Measurements from ENCODE around the gene CYP46A1.

The CYP46A1 gene

DNA sequence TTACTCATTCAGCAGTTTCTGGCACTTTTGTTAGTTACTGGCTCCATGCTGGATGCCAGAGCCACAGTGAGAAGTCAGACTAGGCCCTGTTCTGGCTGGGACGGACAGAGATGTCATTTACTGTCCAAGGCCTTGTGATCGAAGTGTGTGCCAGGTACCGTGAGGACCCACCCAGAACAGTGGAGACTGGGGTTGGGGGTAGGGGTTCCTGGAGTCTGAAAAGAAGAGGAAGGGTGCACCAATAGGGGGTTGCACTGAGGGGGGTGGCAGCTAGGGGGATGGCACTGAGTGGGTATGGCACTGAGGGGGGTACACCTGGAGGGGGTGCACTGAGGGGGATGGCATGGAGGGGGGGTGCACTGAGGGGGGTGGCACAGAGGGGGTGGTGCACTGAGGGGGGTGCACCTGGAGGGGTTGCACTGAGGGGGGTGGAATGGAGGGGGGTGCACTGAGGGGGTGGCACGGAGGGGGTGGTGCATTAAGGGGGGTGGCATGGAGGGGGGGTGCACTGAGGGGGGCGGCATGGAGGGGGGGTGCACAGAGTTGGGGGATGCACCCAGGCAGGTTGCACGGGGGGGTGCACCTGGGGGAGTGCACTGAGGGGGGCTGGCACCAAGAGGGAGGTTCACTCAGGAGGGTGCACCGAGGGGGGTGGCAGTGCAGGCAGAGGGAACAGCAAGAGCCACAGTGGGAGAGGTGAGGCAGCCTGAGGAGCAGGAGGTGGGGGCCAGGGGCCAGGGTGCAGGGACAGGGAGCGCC, 10.6 kb upstream of the CYP46A1 start:
- DNase-seq (ENCODE audit: low read depth in 2 of 2) = no peak

DNA sequence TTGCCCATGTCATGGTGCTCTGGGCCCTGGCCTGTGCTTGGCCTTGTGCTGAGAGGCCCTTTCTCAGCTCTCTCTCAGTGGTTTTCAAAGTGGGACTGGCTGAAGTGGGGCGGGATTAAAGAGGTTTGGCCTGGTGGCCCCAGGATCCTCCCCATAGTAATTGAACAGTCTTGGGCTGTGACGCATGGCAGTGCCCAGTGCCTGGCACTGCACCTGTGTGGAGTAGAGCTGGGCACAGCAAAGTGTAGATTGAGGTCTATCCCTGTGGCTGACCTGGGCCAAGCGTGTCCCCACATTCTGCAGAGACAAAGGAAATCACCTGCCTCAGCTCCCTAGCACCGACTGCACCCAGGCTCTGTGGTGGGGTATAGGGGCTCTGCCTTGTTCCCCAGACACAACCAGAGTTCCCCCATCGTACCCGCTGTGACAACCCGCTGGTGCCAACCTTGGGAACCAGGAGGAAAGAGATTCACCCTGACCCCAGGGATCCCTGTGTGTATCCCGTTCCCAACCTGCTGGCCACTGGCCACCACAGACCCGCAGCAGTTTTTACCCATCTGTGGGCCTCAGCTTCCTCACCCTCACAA, 9.9 kb upstream of the CYP46A1 start:
- no peak for DNase-seq (ENCODE audit: low read depth in 2 of 2)

GRCh38 chr14:99674776-99675381, 9.2 kb upstream of the CYP46A1 start:
- no peak for DNase-seq (ENCODE audit: low read depth in 2 of 2)

- DNase-seq (ENCODE audit: low read depth in 2 of 2) = no peak
These were observed 8.7 kb upstream of the CYP46A1 start for GRCh38 chr14:99675382-99675835.

- no peak for DNase-seq (ENCODE audit: low read depth in 2 of 2)
These were observed 8.1 kb upstream of the CYP46A1 start for GRCh38 chr14:99675951-99676350.

DNA sequence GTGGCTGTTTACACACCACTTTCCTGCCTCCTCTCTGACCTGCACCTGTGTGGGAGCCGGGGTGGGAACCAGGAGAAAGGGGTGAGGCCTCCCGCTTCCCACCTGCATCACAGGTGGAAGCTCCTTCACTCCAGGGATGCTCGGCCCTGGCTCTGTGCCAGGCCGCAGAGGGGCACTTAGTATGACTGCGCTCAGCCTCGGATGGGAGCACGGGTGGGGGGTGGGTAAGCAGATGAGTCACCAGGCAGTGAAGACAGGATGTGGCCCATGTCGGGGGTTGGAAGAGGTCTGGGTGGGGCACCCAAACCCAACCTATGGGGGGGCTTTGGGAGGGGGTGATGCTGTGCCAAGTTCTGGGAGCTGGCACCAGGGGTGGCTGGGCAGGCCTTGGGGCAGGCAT, 7.4 kb upstream of the CYP46A1 start:
- DNase-seq (ENCODE audit: low read depth in 2 of 2) = no peak

DNA sequence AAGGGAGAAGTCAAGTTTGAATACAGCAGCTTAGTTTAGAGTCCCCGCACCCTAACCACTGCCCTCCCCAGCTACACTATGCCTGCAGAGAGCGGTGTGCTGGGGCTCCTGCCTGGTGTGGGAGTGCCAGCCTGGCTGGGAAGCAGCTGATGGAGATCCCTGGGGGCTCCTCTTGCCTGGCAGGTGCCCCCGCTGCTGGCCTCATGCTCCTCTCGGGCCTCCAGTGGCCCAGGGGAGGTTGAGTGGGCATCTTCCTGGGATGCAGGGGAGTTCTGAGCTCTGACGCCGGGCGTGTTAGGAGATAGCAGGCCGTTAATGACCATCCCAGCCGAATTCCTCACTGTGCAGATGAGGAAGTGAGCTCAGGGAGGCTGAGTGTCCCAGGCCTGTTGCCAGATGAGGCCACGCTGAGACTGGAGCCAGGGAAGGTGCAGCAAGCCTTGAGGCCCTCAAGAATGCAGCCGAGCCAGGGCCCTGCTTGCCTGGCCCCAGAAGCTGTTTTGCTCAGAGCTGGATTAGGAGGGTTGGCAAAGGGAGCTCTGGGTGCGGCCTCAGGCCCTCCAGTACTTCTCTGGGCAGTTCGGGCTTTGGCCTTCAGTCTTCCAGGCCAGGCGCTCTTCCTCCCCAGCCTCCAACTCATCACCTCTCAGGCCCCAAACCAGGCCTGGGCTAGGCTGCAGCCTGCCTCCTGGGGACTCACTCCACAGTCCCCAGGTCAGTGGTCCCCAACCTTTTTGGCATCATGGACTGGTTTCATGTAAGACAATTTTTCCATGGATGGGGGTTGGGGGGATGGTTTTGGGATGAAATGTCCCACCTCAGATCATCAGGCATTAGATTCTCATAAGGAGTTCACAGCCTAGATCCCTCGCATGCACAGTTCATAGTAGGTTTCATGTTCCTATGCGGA, 6.6 kb upstream of the CYP46A1 start:
- no peak for DNase-seq (ENCODE audit: low read depth in 2 of 2)

DNA sequence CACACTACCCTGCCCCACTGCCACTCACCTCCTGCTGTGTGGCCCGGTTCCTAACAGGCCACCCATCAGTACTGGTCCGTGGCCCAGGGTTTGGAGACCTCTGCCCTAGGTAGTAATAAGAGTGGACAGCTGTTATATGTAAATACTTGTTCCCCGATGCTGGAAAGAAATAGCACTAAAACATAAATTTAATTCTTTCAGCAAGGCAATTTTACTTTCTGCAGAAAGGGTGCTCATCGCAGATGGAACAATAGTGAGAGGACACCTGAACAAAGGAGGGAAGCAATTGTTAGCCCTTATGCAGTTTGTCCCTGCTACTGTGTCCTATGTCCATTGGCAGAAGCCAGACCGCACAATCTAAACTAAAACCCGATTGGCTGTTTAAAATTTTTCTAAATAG, 5.9 kb upstream of the CYP46A1 start:
- DNase-seq (ENCODE audit: low read depth in 2 of 2) = no peak

DNA sequence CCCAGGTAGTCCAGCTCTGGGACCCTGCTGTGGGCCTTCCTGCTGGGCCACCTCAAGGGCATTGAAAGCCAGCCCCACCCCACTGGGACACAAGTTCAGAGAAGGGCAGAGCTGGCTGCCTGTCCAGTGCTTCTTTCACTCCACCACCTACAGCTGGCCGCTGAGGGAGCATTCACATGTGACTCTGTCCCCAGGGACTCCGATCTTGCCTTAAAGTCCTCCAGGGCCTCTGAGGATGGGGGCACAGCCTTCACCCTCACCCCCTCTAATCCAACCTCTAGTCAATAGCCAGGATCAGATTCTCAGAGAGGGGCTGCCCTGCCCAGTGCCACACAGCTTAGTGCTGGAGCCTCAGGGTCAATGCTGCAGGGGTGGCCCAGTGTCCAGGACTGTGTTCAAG, 5.0 kb upstream of the CYP46A1 start:
- DNase-seq (ENCODE audit: low read depth in 2 of 2) = no peak

DNA sequence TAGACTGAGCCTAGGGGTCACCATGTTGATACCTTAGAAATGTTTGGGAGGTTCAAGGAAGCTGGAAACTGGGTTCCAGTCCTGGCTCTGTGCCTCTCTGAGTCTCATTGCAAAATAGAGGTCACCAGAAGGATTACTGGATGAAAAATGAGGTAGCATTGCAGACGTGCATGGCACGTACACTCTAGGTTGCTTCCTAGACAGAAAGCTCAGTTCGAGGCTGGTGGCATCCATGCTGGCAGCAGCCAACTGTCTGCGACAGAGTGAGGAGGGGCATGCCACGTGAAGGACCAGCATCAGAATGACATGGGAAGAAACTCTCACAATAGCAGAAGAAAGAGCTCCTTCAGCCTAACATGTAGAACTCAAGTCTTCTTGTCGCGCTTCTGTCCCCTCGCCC, 4.6 kb upstream of the CYP46A1 start:
- DNase-seq (ENCODE audit: low read depth in 2 of 2) = no peak

DNA sequence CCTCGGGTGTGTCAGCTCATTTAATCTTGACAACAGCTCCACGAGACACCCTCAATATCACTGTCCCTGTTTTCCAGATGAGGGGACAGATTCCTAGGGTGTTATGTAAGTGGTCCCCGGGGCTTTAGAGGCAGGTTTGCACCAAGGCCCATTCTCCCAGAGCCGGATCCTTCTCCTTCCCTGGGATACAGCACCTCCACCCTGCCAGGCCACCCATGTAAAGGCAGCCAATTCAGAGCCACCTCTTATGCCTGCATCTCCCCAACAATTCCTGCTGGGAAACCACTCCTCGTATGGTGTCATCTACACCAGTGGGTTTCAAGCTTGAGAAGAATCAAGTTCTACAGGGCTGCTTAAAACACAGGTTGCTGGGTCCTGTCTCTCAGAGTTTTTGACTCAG, 4.1 kb upstream of the CYP46A1 start:
- no peak for DNase-seq (ENCODE audit: low read depth in 2 of 2)

DNA sequence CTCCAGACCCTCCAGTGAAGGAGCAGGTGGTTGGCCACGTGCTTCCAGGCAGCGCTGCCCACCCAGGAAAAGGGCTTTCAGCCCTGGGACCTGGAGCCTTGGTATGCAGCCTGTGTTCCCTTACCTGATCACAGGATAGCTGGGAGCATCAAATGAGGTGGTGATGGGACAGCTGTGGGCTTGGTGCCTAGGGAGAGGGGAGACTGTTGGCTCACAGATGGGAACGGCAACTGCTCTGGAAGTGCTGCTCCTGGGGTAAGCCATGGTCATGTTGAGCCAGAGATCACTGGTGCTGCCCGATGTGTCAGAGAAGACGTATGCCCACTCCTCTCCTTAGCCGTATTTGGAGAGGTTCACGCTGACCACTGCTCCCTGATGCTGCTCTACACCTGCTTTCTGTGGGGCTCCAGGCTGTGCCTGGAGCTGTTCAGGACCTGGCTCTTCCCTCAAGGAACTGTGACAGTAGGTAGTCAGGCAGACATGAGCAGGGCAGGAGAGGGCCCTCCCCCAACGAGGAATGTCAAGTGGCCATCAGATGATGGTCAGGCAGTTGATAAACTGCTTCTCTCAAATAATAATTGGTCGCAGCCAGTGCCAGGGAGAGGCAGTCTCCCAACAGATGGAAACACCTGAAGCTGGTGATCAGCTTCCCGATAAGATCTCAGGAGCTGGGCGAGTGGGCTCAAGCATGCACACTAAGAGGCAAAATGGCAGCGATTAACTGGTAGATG, 2.8 kb upstream of the CYP46A1 start:
- DNase-seq (ENCODE audit: low read depth in 2 of 2) = no peak

DNA sequence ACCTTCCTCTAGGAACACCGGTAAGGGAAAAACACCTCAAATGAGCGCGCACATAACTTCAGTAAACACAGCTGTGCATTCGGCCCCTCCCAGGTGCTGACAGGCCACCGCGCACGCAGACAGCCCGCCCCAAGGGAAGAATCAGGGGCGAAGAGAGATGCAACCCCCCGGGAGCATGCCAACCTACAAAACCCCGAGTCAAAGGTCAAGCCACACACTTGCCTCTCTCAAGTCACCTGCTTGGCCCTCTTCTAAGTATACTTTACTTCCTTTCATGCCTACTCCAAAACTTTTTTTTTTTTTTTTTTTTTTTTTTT, 2.3 kb upstream of the CYP46A1 start:
- no peak for DNase-seq (ENCODE audit: low read depth in 2 of 2)

GRCh38 chr14:99682809-99683618, 1.1 kb upstream of the CYP46A1 start:
- peak; percentile 60 to 79 for DNase-seq (ENCODE audit: low read depth in 2 of 2)

DNA sequence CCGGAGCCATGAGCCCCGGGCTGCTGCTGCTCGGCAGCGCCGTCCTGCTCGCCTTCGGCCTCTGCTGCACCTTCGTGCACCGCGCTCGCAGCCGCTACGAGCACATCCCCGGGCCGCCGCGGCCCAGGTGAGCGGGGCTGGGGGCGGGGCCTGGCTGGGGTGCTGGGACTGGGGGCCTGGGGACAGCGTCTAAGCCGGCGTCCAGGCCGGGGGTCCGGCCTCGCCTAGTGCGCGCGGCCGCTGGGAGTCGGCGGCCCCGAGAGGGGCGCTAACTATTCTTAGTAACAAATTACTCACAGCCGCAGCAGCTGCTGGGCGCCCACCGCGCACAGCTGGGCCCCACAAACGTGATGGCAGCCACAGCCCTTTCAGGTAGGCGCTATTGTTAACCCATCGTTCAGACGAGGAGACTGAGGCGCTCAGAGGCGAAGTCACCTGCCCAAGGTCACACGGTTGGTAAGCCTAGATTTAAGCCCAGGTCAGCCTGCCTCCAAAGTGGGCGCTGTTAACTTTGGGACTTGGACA, 374 bp downstream of the CYP46A1 start:
- DNase-seq (ENCODE audit: low read depth in 2 of 2) = no peak

- no peak for DNase-seq (ENCODE audit: low read depth in 2 of 2)
These were observed 1.1 kb downstream of the CYP46A1 start for GRCh38 chr14:99685151-99685591.

DNA sequence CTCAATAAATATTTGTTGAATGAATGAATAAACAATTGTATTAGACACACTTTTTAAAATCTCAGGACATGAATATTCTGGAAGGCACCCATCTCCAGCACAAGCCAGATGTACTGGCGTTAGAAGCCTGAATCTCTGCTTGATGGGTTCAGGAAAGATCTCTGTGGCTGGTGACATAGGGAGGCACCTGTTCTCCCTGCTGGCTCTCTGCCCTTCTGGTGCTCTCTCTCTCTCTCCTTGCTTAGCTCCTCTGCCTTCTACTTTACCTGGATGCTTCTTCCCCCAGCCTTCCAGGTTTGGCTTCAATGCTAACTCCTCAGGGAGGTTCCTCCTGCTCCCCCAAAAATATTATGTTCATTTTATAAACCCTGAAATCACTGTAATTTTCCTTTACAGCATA, 1.5 kb downstream of the CYP46A1 start:
- no peak for DNase-seq (ENCODE audit: low read depth in 2 of 2)

DNA sequence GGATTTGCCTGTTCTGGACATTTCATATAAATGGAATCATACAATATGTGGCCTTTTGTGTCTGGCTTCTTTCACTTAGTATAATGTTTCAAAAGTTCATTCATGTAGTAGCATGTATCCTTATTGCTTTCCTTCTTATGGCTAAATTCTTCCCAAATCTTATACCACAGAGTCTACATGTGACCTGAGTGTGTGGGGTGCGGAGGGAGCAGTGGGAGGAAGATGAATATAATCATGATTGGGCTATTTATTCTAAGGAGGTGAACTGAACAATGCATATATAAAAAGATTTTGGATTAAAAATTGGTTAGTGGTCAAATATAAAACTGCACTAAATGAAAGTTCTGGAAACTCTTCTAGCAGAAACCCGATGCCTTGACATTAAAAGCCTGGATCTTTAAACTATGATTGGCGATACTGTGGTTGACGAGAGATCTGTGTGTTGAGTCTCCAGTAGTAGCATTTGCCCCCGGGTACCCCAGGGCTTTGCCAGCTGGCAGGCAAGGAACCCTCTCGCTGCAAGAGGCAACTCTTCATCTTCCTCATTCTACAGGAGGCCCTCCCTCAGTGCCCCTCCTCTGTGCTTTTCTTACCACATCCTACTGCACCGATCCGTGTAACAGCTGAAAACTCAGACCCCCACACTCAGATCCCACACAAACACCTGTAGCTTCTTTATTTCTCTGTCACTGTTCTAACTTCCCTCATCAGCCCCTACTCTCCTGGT, 2.6 kb downstream of the CYP46A1 start:
- DNase-seq (ENCODE audit: low read depth in 2 of 2) = no peak

DNA sequence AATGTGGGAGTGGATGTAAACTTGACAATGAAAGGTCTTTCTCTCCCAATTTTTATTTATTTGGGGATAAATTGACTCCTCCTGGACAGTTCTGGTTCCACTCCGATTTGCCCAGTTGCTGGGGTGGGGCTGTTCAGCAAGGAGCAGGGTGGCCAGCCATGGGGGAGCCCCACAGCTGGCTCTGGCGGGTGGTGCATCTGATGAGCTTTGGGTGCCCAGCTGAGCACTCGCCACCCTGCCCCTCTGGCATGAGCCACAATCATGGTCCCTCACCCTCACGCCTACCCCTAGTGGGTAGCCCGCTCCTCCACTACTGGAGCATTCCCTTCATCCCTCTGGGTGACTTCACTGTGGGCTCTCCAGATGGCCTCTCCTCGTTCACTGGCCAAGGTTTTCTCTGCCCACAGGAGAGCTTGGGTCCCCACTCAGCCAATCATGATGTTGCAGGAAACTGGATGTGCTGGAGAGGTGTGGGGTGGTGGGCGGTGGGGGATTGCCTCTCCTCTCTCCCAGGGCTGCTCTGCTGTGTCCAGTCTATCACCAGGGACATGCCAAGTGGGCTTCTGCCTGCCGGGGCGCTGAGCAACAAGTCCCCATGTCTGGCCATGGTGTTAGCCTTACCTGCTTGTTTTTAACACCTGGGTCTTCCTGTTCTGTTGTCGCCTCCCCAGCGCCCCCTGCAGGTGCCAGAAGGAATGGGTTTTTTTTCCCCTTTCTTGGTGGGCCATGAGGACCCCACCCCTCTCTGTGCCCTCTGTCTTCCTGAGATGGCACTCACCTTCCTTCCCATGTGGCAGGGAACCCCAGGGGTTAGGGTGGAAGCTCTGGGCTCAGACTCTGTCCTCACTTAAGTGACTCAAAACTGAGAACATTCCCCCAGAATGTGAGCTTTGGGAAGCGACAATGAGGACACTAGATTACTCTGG, 3.4 kb downstream of the CYP46A1 start:
- DNase-seq (ENCODE audit: low read depth in 2 of 2) = peak in 1 of 2 experiments; percentile 13
